Colonic mucosa (tissue), 4 donors: ENCODE data around the gene HNRNPUL1. TPM values are rescaled to one million over a fixed set of nuclear protein-coding genes. Genes with fewer than 3 reads are reported as not detected.

Source experiments
- DNase-seq: peaks from one replicate; pipeline ENCODE4 v3.0.0-alpha.2; 2020
- H3K27ac ChIP-seq: fragments of 200-600 bp; one replicate; pipeline ENCODE4 v1.8.0; 2021
- H3K27me3 ChIP-seq: fragments of 200-600 bp; one replicate; pipeline ENCODE4 v1.8.0; 2021
- H3K36me3 ChIP-seq: fragments of 200-600 bp; one replicate; pipeline ENCODE4 v1.8.0; 2021
- H3K4me1 ChIP-seq: fragments of 200-600 bp; one replicate; pipeline ENCODE4 v1.8.0; 2021; ENCODE audit warnings: mild to moderate bottlenecking
- H3K4me3 ChIP-seq: fragments of 200-600 bp; one replicate; pipeline ENCODE4 v1.8.0; 2021
- H3K9ac ChIP-seq, 2 donors: one replicate each; pipeline ENCODE4 v1.7.0; 2013; ENCODE audit warnings: control low read depth in 2 of 2, low read depth in 2 of 2, low read length in 2 of 2
- H3K9me3 ChIP-seq: fragments of 200-600 bp; one replicate; pipeline ENCODE4 v1.8.0; 2021
- intact Hi-C: fragments of 100-400 bp; cut with DNase I; formaldehyde crosslinking; loops from one replicate; pipeline ENCODE4 v1.14.1; 2022
- total RNA-seq, 2 donors: library from RNA; stranded (reverse); fragmentation: NEBNext Ultra II Directional in 1 of 2; extraction: Animal tissue kit (Norgen Biotek cat#: 25700) in 1 of 2; gene quantifications; one replicate each; pipeline ENCODE4 v1.2.1, GENCODE V29; 2021
- TF ChIP-seq, protein P1 (sequence below): fragments of 200-600 bp; IDR thresholded peaks from one replicate; pipeline ENCODE4 v1.8.0; 2022; ENCODE audit warnings: antibody characterized with exemption, mild to moderate bottlenecking
- donor health status: healthy.
- donor health status: DM: no; HTN: no; CAD: no.
- donor health status: DM: no; HTN: no; CAD: no.

The HNRNPUL1 gene
- total RNA-seq, 2 donors from 2014 or later: 179 to 233 TPM

DNA sequence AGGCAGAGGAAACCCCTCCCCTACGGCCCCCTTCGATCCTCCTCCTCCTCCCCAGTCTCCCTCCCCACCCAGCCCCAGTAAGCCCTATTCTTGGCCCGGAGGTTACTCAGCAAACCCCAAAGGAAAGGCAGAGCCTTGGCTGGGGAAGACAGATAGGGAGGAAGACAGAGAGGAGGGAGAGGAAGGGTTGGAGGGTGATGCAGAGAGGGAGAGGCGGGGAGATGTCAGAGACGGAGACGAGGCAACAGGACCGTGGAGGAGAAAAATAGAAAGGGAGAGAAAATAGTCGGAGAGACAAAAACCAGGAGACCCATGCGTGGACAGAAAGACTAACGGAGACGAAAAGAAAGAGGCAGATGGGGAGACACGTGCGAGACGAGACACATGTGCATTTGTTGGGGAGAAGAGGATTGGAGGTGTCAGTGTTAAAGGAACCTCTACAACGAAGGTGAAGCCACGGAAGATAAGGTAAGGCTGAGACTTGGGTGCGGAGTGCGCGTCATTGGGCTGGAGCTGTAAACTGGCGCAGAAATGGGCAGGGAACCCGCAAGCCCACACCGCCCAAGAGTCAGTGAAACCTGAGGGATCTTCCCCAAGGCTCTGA lies 86.7 kb downstream of the HNRNPUL1 start:
- peaks cover 6% of the 10 kb centered on the region for H3K4me1 ChIP-seq
- no peak for DNase-seq
- TF ChIP-seq, protein P1, sequence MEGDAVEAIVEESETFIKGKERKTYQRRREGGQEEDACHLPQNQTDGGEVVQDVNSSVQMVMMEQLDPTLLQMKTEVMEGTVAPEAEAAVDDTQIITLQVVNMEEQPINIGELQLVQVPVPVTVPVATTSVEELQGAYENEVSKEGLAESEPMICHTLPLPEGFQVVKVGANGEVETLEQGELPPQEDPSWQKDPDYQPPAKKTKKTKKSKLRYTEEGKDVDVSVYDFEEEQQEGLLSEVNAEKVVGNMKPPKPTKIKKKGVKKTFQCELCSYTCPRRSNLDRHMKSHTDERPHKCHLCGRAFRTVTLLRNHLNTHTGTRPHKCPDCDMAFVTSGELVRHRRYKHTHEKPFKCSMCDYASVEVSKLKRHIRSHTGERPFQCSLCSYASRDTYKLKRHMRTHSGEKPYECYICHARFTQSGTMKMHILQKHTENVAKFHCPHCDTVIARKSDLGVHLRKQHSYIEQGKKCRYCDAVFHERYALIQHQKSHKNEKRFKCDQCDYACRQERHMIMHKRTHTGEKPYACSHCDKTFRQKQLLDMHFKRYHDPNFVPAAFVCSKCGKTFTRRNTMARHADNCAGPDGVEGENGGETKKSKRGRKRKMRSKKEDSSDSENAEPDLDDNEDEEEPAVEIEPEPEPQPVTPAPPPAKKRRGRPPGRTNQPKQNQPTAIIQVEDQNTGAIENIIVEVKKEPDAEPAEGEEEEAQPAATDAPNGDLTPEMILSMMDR: no peak
- H3K9ac ChIP-seq: peak overlapping the region; percentile 64 to 77
- H3K9me3 ChIP-seq: no peaks in the 10 kb centered on the region
- H3K4me3 ChIP-seq: peak overlapping the region; percentile 84
- intact Hi-C loops: no loop called here
- H3K27ac ChIP-seq: peak overlapping the region; percentile 81
- H3K27me3 ChIP-seq: peaks cover 7% of the 10 kb centered on the region
- H3K36me3 ChIP-seq: no peaks in the 10 kb centered on the region

DNA sequence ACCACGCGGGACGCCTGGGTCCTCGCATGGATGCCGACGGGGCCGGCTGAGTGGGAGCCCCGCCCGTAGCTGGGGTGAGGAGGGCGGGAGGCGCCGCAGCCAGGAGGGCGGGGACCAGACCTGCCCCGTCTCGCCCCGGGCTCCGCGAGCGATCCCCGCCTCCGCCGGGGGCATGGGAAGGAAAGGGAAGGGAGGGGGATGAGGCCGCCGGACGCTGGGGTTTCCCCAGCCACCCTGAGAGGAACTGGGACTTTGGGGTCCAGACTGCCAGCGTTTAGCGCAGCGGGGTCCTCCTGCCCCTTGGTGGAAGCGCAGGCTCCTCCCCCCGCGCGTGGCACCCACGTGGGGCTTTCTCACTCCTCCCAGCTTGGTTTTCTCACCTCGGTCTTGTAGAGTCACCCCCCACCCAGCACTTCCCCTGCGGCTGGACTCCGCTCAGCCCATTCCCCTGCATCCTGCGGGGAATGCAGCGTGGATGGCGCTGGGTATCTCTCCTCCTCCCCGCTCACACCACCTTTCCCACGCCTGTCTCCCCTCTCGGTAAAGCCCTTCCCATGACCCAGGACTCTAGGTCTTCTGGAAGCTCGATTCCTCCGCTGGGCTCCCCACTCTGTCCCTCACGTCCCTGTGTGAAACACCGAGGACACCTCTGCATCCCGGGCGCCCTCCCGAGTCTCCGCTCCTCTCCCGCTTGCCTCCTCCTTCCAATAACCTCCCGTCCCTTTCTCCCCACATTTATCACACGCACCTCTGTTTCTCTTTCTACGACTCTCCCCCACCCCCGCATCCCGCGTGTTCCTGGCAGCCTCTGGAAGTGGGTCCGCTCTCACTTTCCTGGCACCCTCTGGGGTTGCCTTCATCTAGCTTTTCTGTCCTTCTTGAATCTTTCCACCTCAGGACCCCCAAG lies 87.4 kb downstream of the HNRNPUL1 start:
- H3K27me3 ChIP-seq: peaks cover 7% of the 10 kb centered on the region
- DNase-seq: peak; percentile 72
- intact Hi-C loops: no loop called here
- peak overlapping the region; percentile 84 for H3K4me3 ChIP-seq
- no peaks in the 10 kb centered on the region for H3K9me3 ChIP-seq
- TF ChIP-seq, protein P1: no peak
- no peaks in the 10 kb centered on the region for H3K36me3 ChIP-seq
- H3K9ac ChIP-seq: peak overlapping the region; percentile 73 to 77
- H3K4me1 ChIP-seq: peaks cover 6% of the 10 kb centered on the region
- H3K27ac ChIP-seq: peak overlapping the region; percentile 81

GRCh38 chr19:41352279-41352608 lies 88.1 kb downstream of the HNRNPUL1 start:
- no peaks in the 10 kb centered on the region for H3K9me3 ChIP-seq
- no peak for DNase-seq
- peaks cover 7% of the 10 kb centered on the region for H3K27me3 ChIP-seq
- intact Hi-C loops: no loop called here
- no peaks in the 10 kb centered on the region for H3K36me3 ChIP-seq
- H3K27ac ChIP-seq: peak overlapping the region; percentile 81
- peaks cover 6% of the 10 kb centered on the region for H3K4me1 ChIP-seq
- H3K4me3 ChIP-seq: peak overlapping the region; percentile 84
- peak overlapping the region; percentile 73 to 77 for H3K9ac ChIP-seq
- TF ChIP-seq, protein P1: no peak

DNA sequence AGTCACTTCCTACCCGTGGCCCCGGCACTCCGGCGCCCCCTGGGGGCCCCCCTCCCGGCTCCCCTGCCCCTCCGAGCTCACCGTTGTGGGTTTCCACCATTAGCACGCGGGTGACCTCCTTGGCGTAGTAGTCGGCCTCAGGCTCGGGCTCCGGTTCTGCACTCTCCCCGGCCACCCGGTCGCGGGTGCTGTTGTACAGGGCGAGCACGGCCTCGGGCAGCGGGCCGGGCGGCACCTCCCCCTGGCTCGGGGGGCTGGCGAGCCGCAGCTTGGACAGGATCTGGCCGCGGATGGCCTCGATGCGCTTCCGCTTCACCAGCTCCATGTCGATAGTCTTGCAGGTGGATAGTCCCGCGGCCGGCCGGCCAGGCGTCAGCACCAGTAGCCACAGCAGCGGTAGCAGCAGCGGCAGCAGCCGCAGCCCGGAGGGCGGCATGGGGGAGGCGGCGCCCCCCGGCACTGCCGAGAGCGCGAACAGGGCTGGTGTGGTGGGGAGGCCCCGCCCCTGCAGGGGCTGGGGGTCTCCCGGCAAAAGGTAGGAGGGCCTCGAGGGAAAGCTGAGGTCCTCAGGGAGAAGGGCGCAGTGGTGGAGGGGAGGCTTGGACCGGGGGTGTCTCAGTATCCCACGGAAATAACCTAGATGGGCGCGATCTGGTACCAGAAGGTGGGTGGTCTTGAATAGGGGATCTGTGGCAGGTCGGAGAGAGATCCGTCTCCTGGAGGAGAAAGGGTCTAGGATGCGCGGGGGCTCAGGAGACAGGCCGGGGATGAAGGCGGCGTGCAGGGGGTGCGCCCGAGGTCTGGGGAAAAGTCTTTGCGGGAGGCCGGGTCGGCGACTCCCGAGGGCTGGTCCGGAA lies 88.7 kb downstream of the HNRNPUL1 start:
- Histone ChIP-seq H3K27me3 (peaks cover 7% of the 10 kb centered on the region), H3K4me1 (peaks cover 6% of the 10 kb centered on the region), H3K27ac (peak overlapping the region; percentile 81), H3K36me3 (no peaks in the 10 kb centered on the region), H3K9me3 (no peaks in the 10 kb centered on the region), H3K9ac (peak overlapping the region; percentile 73 to 77), H3K4me3 (peak overlapping the region; percentile 84)
- TF ChIP-seq, protein P1: peak; percentile 31
- DNase-seq: peak; percentile 73
- intact Hi-C loops: no loop called here
